ENCODE results near the gene MYO1E. TPM values are rescaled to one million over a fixed set of nuclear protein-coding genes. Genes with fewer than 3 reads are reported as not detected.
A peak's percentile ranks its signal among the peaks of the same experiment; 100 is the strongest.
"Not testable (repeated sequence)": the region's sequence is repeated elsewhere in the genome, so short reads cannot be mapped to it uniquely, and the experiment has no call there.

MYO1E gene
- total and polyA plus RNA-seq, 7 experiments from 2014 or later: 2.3 to 67.1 (median 3.7) TPM; not detected in 2

GRCh38 chr15:59144594-59144993, 228.1 kb downstream of the MYO1E start:
- H3K36me3 ChIP-seq (ENCODE audit: control insufficient read depth in 2 of 3, insufficient read depth in 3 of 3, low read length in 3 of 3); H3K4me1 ChIP-seq (ENCODE audit: control insufficient read depth in 2 of 2, insufficient read depth in 2 of 2, low read length in 2 of 2); H3K4me3 Mint-ChIP-seq; intact Hi-C loops (cut with micrococcal nuclease); CTCF ChIA-PET; H3K27ac ChIP-seq (ENCODE audit: low read depth, low read length); H3K27ac Mint-ChIP-seq; H3K27me3 ChIP-seq (ENCODE audit: control insufficient read depth in 2 of 2, insufficient read depth in 2 of 2, low read length in 2 of 2); H3K9me3 ChIP-seq (ENCODE audit: control insufficient read depth in 2 of 3, low read length in 3 of 3); DNase-seq; H3K9me3 Mint-ChIP-seq; H3K4me3 ChIP-seq (ENCODE audit: low read length); H3K27me3 Mint-ChIP-seq; ATAC-seq; POLR2A ChIA-PET: not testable (repeated sequence)
- Mint-ChIP-seq H3K36me3 (peaks cover 0 to 15% (median 0%) of the 10 kb centered on the region in 5 donors), H3K4me1 (peaks cover 0 to 14% (median 0%) of the 10 kb centered on the region in 7 donors)

DNA sequence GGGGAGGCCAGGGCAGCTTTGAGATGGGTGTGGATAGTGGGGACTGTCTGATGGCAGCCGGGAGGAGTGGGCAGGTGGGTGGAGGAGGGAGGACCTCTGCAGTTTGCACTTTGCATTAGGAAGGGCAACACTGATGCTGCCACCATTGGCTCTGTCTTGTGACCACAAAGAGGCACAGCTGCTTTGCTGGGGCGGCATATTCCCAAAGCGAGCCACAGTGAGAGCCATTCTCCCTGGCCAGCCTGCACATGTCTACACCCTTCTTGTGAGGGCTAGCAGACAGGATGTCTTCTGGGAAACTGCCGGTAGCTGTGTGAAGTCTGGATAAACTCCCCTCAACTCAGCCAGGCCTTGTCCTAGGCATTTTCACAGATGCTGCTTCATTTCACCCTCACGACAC, 229.4 kb downstream of the MYO1E start:
- no peak for DNase-seq
- ChIA-PET POLR2A (no interaction called here), CTCF (interaction anchor here (0.6 kb wide), 1 partner anchor 697 kb away, joined by 4 read pairs; no protein-coding TSS in a partner anchor)
- Histone ChIP-seq H3K4me3 (ENCODE audit: low read length) (no peak overlapping the region), H3K27me3 (ENCODE audit: control insufficient read depth in 2 of 2, insufficient read depth in 2 of 2, low read length in 2 of 2) (no peaks in the 10 kb centered on the region), H3K9me3 (ENCODE audit: control insufficient read depth in 2 of 3, low read length in 3 of 3) (no peaks in the 10 kb centered on the region), H3K4me1 (ENCODE audit: control insufficient read depth in 2 of 2, insufficient read depth in 2 of 2, low read length in 2 of 2) (no peaks in the 10 kb centered on the region), H3K36me3 (ENCODE audit: control insufficient read depth in 2 of 3, insufficient read depth in 3 of 3, low read length in 3 of 3) (no peaks in the 10 kb centered on the region), H3K27ac (ENCODE audit: low read depth, low read length) (no peak overlapping the region)
- intact Hi-C loops (cut with micrococcal nuclease): no loop called here
- no peak overlapping the region for H3K27ac Mint-ChIP-seq
- no peaks in the 10 kb centered on the region for H3K27me3 Mint-ChIP-seq
- H3K9me3 Mint-ChIP-seq: no peaks in the 10 kb centered on the region
- H3K4me3 Mint-ChIP-seq: no peak overlapping the region
- no peak for ATAC-seq
- peaks cover 0 to 19% (median 0%) of the 10 kb centered on the region in 5 donors for H3K36me3 Mint-ChIP-seq
- H3K4me1 Mint-ChIP-seq: peaks cover 0 to 26% (median 0%) of the 10 kb centered on the region in 7 donors

GRCh38 chr15:59140422-59141226, 232.0 kb downstream of the MYO1E start:
- Histone ChIP-seq H3K4me3 (ENCODE audit: low read length) (no peak overlapping the region), H3K27ac (ENCODE audit: low read depth, low read length) (no peak overlapping the region), H3K4me1 (ENCODE audit: control insufficient read depth in 2 of 2, insufficient read depth in 2 of 2, low read length in 2 of 2) (no peaks in the 10 kb centered on the region), H3K27me3 (ENCODE audit: control insufficient read depth in 2 of 2, insufficient read depth in 2 of 2, low read length in 2 of 2) (no peaks in the 10 kb centered on the region), H3K36me3 (ENCODE audit: control insufficient read depth in 2 of 3, insufficient read depth in 3 of 3, low read length in 3 of 3) (no peaks in the 10 kb centered on the region), H3K9me3 (ENCODE audit: control insufficient read depth in 2 of 3, low read length in 3 of 3) (no peaks in the 10 kb centered on the region)
- intact Hi-C loops (cut with micrococcal nuclease): no loop called here
- H3K27me3 Mint-ChIP-seq: no peaks in the 10 kb centered on the region
- H3K9me3 Mint-ChIP-seq: no peaks in the 10 kb centered on the region
- H3K4me3 Mint-ChIP-seq: peak overlapping the region in 1 of 10 donors; percentile 28
- peak overlapping the region in 1 of 9 donors; percentile 83 for H3K27ac Mint-ChIP-seq
- CTCF ChIA-PET: no interaction called here
- H3K36me3 Mint-ChIP-seq: peaks cover 0 to 27% (median 0%) of the 10 kb centered on the region in 5 donors
- ATAC-seq: no peak
- DNase-seq: no peak
- POLR2A ChIA-PET: no interaction called here
- H3K4me1 Mint-ChIP-seq: peaks cover 0 to 46% (median 5%) of the 10 kb centered on the region in 7 donors

GRCh38 chr15:59138243-59138642, 234.4 kb downstream of the MYO1E start:
- Mint-ChIP-seq H3K4me3 (no peak overlapping the region), H3K36me3 (peaks cover 0 to 28% (median 0%) of the 10 kb centered on the region in 5 donors), H3K27ac (peak overlapping the region in 2 of 9 donors; percentile 0 to 34), H3K4me1 (peaks cover 0 to 46% (median 5%) of the 10 kb centered on the region in 7 donors), H3K9me3 (no peaks in the 10 kb centered on the region), H3K27me3 (no peaks in the 10 kb centered on the region)
- POLR2A ChIA-PET: no interaction called here
- H3K9me3 ChIP-seq (ENCODE audit: control insufficient read depth in 2 of 3, low read length in 3 of 3): no peaks in the 10 kb centered on the region
- H3K27ac ChIP-seq (ENCODE audit: low read depth, low read length): no peak overlapping the region
- H3K4me3 ChIP-seq (ENCODE audit: low read length): no peak overlapping the region
- no peaks in the 10 kb centered on the region for H3K36me3 ChIP-seq (ENCODE audit: control insufficient read depth in 2 of 3, insufficient read depth in 3 of 3, low read length in 3 of 3)
- H3K4me1 ChIP-seq (ENCODE audit: control insufficient read depth in 2 of 2, insufficient read depth in 2 of 2, low read length in 2 of 2): no peaks in the 10 kb centered on the region
- no peaks in the 10 kb centered on the region for H3K27me3 ChIP-seq (ENCODE audit: control insufficient read depth in 2 of 2, insufficient read depth in 2 of 2, low read length in 2 of 2)
- DNase-seq: peak; percentile 23 to 48 (median 38)
- intact Hi-C loops (cut with micrococcal nuclease): loop anchor here (1.0 to 5.0 kb wide), 4 partner anchors 157 to 911 kb away; no protein-coding TSS in a partner anchor
- peak; percentile 92 for ATAC-seq
- CTCF ChIA-PET: interaction anchor here (0.6 to 1.1 kb wide), 2 partner anchors 91 to 391 kb away, joined by 3 read pairs; no protein-coding TSS in a partner anchor

- intact Hi-C loops (cut with micrococcal nuclease): loop anchor here in 1 of 2 donors (5.0 kb wide), 1 partner anchor 910 kb away; no protein-coding TSS in a partner anchor
- ChIA-PET POLR2A (no interaction called here), CTCF (interaction anchor here (1.1 kb wide), 1 partner anchor 392 kb away, joined by 3 read pairs; no protein-coding TSS in a partner anchor)
- H3K4me1 ChIP-seq (ENCODE audit: control insufficient read depth in 2 of 2, insufficient read depth in 2 of 2, low read length in 2 of 2): no peaks in the 10 kb centered on the region
- H3K27ac Mint-ChIP-seq: peak overlapping the region in 1 of 9 donors; percentile 20
- no peak for ATAC-seq
- H3K9me3 Mint-ChIP-seq: no peaks in the 10 kb centered on the region
- no peaks in the 10 kb centered on the region for H3K9me3 ChIP-seq (ENCODE audit: control insufficient read depth in 2 of 3, low read length in 3 of 3)
- no peaks in the 10 kb centered on the region for H3K27me3 Mint-ChIP-seq
- no peaks in the 10 kb centered on the region for H3K27me3 ChIP-seq (ENCODE audit: control insufficient read depth in 2 of 2, insufficient read depth in 2 of 2, low read length in 2 of 2)
- peaks cover 0 to 31% (median 0%) of the 10 kb centered on the region in 5 donors for H3K36me3 Mint-ChIP-seq
- H3K4me3 ChIP-seq (ENCODE audit: low read length): no peak overlapping the region
- peak in 1 of 9 donors; percentile 36 for DNase-seq
- H3K4me3 Mint-ChIP-seq: peak overlapping the region in 1 of 10 donors; percentile 10
- H3K4me1 Mint-ChIP-seq: peaks cover 0 to 46% (median 5%) of the 10 kb centered on the region in 7 donors
- H3K36me3 ChIP-seq (ENCODE audit: control insufficient read depth in 2 of 3, insufficient read depth in 3 of 3, low read length in 3 of 3): no peaks in the 10 kb centered on the region
- H3K27ac ChIP-seq (ENCODE audit: low read depth, low read length): no peak overlapping the region
Measured at GRCh38 chr15:59137566-59137965, 235.1 kb downstream of the MYO1E start.

GRCh38 chr15:59133929-59134427, 238.7 kb downstream of the MYO1E start:
- no peaks in the 10 kb centered on the region for H3K4me1 ChIP-seq (ENCODE audit: control insufficient read depth in 2 of 2, insufficient read depth in 2 of 2, low read length in 2 of 2)
- peak overlapping the region in 1 of 9 donors; percentile 2 for H3K27ac Mint-ChIP-seq
- H3K27ac ChIP-seq (ENCODE audit: low read depth, low read length): no peak overlapping the region
- no peaks in the 10 kb centered on the region for H3K27me3 Mint-ChIP-seq
- H3K9me3 Mint-ChIP-seq: peaks cover 0 to 15% (median 6%) of the 10 kb centered on the region in 11 donors
- ChIA-PET POLR2A (no interaction called here), CTCF (no interaction called here)
- H3K4me3 Mint-ChIP-seq: no peak overlapping the region
- ATAC-seq: no peak
- intact Hi-C loops (cut with micrococcal nuclease): no loop called here
- H3K36me3 ChIP-seq (ENCODE audit: control insufficient read depth in 2 of 3, insufficient read depth in 3 of 3, low read length in 3 of 3): no peaks in the 10 kb centered on the region
- peaks cover 0 to 27% (median 5%) of the 10 kb centered on the region in 7 donors for H3K4me1 Mint-ChIP-seq
- no peaks in the 10 kb centered on the region for H3K27me3 ChIP-seq (ENCODE audit: control insufficient read depth in 2 of 2, insufficient read depth in 2 of 2, low read length in 2 of 2)
- H3K9me3 ChIP-seq (ENCODE audit: control insufficient read depth in 2 of 3, low read length in 3 of 3): no peaks in the 10 kb centered on the region
- DNase-seq: no peak
- peaks cover 0 to 43% (median 6%) of the 10 kb centered on the region in 5 donors for H3K36me3 Mint-ChIP-seq
- H3K4me3 ChIP-seq (ENCODE audit: low read length): no peak overlapping the region

Measured in naive thymus-derived CD4-positive, alpha-beta T cell (primary cell).